ENCODE data around the gene HOXB5. TPM values are rescaled to one million over a fixed set of nuclear protein-coding genes. Genes with fewer than 3 reads are reported as not detected.

Gene HOXB5
- total RNA-seq, 1 donor from 2014 or later: 0.07 TPM

GRCh38 chr17:48603959-48604769 lies 10.6 kb upstream of the HOXB5 start:
- DNase-seq (ENCODE audit: low read depth, low spot score): no peak

GRCh38 chr17:48601539-48602425 lies 8.2 kb upstream of the HOXB5 start:
- DNase-seq (ENCODE audit: low read depth, low spot score): no peak

- DNase-seq (ENCODE audit: low read depth, low spot score): no peak
These were observed 7.6 kb upstream of the HOXB5 start for GRCh38 chr17:48601207-48601538.

GRCh38 chr17:48600244-48601098 lies 6.9 kb upstream of the HOXB5 start:
- no peak for DNase-seq (ENCODE audit: low read depth, low spot score)

- DNase-seq (ENCODE audit: low read depth, low spot score): no peak
These were observed 5.8 kb upstream of the HOXB5 start for GRCh38 chr17:48599354-48599753.

GRCh38 chr17:48598736-48599135 lies 5.2 kb upstream of the HOXB5 start:
- no peak for DNase-seq (ENCODE audit: low read depth, low spot score)

GRCh38 chr17:48597778-48598631 lies 4.4 kb upstream of the HOXB5 start:
- DNase-seq (ENCODE audit: low read depth, low spot score): no peak

- no peak for DNase-seq (ENCODE audit: low read depth, low spot score)
These were observed 3.9 kb upstream of the HOXB5 start for GRCh38 chr17:48597528-48597777.

GRCh38 chr17:48596735-48597527 lies 3.4 kb upstream of the HOXB5 start:
- no peak for DNase-seq (ENCODE audit: low read depth, low spot score)

GRCh38 chr17:48596000-48596734 lies 2.6 kb upstream of the HOXB5 start:
- no peak for DNase-seq (ENCODE audit: low read depth, low spot score)

GRCh38 chr17:48595278-48595999 lies 1.9 kb upstream of the HOXB5 start:
- no peak for DNase-seq (ENCODE audit: low read depth, low spot score)

GRCh38 chr17:48594538-48595277 lies 1.1 kb upstream of the HOXB5 start:
- no peak for DNase-seq (ENCODE audit: low read depth, low spot score)

- no peak for DNase-seq (ENCODE audit: low read depth, low spot score)
These were observed 410 bp upstream of the HOXB5 start for GRCh38 chr17:48593840-48594537.

- no peak for DNase-seq (ENCODE audit: low read depth, low spot score)
These were observed 1.0 kb downstream of the HOXB5 start for GRCh38 chr17:48592577-48592976.

GRCh38 chr17:48592057-48592514 lies 1.5 kb downstream of the HOXB5 start:
- no peak for DNase-seq (ENCODE audit: low read depth, low spot score)

- DNase-seq (ENCODE audit: low read depth, low spot score): no peak
These were observed 2.1 kb downstream of the HOXB5 start for GRCh38 chr17:48591255-48592056.

All from pulmonary artery endothelial cell (primary cell).